HG03439 (cell line): ENCODE results near the gene MCF2L2.
A peak's percentile ranks its signal among the peaks of the same experiment; 100 is the strongest.
"Not testable (repeated sequence)": the region's sequence is repeated elsewhere in the genome, so short reads cannot be mapped to it uniquely, and the experiment has no call there.

ENCODE experiments used
- ATAC-seq: cut with Tn5 transposase; IDR thresholded peaks from one replicate; pipeline ENCODE4 v1.9.1; 2021; ENCODE audit warnings: mild to moderate bottlenecking, moderate library complexity; ENCODE audit not compliant: unreplicated experiment

MCF2L2 gene, protein sequence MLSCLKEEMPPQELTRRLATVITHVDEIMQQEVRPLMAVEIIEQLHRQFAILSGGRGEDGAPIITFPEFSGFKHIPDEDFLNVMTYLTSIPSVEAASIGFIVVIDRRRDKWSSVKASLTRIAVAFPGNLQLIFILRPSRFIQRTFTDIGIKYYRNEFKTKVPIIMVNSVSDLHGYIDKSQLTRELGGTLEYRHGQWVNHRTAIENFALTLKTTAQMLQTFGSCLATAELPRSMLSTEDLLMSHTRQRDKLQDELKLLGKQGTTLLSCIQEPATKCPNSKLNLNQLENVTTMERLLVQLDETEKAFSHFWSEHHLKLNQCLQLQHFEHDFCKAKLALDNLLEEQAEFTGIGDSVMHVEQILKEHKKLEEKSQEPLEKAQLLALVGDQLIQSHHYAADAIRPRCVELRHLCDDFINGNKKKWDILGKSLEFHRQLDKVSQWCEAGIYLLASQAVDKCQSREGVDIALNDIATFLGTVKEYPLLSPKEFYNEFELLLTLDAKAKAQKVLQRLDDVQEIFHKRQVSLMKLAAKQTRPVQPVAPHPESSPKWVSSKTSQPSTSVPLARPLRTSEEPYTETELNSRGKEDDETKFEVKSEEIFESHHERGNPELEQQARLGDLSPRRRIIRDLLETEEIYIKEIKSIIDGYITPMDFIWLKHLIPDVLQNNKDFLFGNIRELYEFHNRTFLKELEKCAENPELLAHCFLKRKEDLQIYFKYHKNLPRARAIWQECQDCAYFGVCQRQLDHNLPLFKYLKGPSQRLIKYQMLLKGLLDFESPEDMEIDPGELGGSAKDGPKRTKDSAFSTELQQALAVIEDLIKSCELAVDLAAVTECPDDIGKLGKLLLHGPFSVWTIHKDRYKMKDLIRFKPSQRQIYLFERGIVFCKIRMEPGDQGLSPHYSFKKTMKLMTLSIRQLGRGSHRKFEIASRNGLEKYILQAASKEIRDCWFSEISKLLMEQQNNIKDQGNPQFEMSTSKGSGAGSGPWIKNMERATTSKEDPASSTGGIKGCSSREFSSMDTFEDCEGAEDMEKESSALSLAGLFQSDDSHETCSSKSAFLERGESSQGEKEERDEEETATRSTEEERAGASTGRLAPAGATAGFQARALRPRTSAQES

DNA sequence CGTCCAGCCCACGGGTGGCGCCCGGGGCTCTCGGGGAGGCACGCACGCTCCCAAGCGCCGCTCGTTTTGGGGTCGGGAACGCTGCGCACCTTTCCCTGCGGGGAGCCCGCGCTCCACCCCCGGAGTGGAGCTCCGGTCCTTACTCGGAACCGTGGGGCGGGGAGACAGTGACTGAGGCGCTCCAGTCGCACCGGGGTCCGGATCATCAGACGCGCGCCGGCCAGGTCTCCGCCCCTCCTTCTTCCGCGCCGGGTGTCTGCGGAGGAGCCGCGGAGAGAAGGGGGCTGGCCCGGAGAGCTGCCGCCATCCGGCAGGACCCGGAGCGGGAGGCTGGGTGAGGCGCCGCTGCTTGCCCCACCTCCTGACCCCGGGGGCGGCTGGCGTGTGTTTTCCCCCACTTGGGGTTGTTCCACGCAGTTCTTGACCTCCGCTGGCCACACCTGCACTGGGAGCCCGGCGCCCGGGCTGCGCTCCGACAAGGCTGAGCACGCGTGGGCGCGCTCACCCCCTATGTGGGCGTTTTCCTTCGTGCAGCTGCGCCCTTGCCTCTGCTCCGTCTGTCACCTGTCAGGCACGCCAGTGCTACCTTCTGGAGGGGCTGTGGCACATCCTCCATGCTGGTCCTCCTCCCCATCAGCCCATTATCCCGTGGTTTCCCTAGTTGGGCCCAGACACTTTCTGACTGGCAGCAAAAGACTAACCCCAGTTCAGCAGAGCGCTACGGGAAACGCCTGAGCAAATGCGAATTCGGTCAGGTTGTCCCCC, at the start of gene MCF2L2:
TSS of gene MCF2L2 (minus strand) at position 173 of the 765 bp plus-strand sequence. CDS start 642 bp downstream, outside the sequence.
- ATAC-seq = peak; percentile 72

DNA sequence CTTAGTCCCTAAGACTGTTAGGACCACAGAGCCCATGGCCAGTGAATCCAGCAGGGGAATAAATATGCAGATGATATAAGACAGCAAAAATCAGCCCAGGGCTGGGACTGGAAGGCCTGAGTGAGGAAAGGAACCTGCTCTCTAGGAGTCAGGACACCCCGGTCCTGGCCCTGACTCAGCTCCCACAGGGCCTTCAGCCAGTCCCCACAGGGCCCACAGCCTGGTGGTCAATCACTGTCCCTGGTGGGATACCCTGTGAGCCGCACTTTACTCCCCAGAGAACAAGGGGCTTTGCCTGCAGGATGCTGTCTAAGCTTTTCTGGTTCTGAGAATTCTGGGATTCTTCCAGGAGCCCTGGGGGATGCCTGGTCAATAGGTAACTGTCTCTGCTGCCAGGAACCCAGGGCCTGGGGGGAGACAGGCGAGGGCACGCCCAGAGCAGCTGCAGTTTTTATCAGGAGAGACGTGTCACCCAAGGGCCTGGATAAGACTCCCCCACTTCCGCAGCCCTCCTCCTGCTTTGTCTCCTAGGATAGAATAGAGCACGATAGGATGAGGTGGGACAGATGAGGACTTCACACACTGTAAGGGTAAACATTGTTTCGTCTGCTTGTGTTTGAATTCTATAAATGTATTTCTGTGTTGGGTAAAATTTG, 49.5 kb upstream of the MCF2L2 start:
- no peak for ATAC-seq

DNA sequence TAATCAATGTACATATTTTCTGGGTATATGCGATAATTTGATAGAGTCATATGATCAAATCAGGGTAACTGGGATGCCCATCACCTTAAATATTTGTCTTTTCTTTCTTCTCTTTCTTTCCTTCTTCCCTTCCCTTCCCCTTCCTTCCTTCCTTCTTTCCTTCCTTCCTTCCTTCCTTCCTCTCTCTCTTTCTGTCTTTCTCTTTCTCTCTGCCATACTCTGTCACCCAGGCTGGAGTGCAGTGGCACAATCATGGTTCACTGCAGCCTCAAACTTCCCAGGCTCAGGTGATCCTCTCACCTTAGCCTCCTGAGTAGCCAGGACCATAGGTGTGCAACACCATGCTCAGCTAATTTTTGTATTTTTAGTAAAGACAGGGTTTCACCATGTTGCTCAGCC, 47.3 kb upstream of the MCF2L2 start:
- ATAC-seq = not testable (repeated sequence)

DNA sequence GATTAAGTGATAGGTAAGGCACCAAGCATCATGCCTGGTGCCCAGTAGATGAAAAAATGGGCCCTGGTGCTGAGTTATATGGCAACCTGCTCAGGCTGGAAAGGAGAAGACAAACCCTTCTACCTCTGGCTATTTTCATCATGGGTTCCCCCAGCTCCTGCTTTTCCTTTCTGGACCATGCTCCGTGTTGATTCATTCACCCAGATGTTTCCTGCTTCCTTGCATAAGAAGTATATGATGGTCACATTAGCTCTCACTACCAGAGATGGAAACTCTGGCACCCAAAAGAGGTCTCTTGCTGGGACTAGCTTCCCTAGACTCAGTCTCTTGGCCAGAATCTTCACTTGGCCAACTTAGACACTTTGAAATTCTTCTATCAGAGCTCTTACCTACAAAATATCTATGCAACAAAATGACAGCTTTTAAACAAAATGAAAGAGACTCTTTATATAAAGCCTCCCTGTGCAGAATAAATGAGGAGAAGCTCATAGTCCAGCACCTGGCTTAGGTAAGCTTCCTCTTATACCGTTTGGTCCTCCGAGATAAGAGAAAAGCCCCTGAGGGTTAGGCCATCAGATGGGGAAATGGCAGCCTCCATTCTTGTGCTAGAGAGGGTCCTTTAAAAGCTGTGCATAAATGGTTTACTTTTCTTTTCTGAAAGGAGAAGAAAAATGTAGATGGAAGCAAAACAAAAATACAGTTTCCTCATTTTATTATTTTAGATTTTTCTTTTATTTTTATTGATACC, 46.8 kb upstream of the MCF2L2 start:
- no peak for ATAC-seq

DNA sequence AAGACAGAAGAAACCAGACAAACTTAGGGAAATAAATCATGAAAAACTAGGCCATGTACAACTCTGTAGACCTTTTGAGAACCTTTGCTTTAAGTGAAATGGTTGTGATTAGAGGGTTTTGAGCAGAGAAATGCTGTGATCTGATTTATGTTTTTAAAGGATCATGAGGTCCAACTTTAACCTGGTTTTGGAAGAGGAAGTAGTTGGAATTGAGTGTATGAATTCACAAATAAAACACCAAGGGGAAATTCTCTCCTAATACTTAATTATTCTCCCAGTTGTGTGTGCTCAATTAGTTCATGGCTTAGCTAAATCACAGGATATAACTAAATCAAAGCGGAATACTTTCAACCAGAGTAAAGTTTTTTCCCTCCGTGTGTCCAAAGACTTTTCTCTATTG, 45.5 kb upstream of the MCF2L2 start:
- ATAC-seq = no peak

DNA sequence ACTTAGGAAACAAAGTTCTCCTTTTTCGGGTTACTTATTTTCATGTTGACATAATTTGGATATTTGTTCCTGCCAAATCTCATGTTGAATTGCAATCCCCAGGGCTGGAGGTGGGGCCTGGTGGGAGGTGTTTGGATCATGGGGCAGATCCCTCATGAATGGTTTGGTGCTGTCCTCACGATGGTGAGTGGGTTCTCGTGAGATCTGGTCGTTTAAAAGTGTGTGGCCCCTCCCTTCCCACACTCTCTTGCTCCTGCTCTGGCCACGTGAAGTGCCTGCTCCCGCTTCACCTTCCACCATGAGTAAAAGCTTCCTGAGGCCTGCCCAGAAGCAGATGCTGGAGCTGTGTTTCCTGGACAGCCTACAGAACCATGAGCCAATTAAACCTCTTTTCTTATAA, 43.7 kb upstream of the MCF2L2 start:
- no peak for ATAC-seq

DNA sequence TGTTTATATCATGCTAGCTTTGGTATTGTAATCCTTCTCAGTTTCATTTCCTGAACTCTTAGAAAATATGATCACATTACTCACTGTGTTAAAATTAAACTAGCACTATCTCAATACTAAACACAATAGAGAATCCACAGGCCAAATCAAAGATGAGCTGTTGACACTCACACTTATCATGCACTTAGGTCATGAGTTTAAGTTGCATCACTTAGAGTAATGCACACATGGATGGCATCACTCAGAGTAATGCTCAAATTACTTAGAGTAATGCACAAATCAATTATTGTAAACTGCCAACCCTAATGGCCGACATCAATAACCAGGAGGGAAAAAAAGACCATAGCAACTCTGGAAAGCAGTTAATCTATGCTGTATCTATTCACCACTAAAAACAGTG, 40.0 kb upstream of the MCF2L2 start:
- ATAC-seq = no peak

DNA sequence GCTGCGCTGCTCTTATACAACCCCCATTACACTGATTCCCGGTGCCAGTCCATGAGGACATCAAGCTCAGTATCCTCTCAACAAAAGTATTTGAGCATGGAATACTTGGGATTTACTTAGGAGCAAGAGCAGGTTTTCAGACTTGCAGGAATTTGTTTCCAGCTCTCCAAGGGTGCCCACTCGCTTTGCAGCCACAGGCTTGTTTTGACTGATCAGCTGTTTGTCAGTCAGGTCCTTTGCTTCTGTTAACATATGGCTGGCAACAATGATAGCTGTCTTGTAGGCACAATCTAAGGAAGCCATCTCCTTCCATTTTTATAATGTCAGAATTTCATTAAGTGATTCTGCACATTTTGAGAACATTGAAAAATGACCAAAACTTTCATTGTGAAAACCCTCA, 38.2 kb upstream of the MCF2L2 start:
- no peak for ATAC-seq

DNA sequence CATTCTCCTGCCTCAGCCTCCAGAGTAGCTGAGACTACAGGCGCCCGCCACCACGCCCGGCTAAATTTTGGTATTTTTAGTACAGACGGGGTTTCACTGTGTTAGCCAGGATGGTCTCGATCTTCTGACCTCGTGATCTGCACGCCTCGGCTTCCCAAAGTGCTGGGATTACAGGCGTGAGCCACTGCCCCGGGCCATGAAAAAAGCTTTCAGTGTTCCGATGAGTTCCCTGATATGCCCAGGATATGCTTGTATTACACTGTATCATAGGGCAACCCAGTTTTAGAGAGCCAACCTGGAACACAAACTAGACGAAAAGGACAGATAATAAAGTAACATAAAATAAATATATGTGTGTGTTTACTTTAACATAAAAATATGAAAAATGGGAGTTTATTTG, 37.3 kb upstream of the MCF2L2 start:
- ATAC-seq = not testable (repeated sequence)

DNA sequence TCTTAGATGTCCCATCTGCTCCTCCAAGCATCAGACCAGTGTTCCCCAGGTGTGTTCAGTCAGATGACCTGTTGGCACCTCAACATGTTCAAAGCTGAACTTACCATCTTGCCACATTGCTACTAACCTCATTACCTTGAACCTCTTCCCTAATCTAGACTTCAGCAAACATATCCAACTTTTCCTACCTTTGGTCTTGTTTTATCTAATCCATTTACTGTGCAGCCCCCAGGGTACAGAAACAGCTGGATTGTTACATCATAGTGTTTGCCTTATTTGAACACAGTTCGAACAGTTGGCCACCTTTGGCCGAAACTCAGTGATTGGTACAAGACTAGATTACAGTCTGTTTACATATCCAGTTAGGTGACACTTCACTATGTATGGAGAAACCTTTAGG, 36.1 kb upstream of the MCF2L2 start:
- no peak for ATAC-seq

DNA sequence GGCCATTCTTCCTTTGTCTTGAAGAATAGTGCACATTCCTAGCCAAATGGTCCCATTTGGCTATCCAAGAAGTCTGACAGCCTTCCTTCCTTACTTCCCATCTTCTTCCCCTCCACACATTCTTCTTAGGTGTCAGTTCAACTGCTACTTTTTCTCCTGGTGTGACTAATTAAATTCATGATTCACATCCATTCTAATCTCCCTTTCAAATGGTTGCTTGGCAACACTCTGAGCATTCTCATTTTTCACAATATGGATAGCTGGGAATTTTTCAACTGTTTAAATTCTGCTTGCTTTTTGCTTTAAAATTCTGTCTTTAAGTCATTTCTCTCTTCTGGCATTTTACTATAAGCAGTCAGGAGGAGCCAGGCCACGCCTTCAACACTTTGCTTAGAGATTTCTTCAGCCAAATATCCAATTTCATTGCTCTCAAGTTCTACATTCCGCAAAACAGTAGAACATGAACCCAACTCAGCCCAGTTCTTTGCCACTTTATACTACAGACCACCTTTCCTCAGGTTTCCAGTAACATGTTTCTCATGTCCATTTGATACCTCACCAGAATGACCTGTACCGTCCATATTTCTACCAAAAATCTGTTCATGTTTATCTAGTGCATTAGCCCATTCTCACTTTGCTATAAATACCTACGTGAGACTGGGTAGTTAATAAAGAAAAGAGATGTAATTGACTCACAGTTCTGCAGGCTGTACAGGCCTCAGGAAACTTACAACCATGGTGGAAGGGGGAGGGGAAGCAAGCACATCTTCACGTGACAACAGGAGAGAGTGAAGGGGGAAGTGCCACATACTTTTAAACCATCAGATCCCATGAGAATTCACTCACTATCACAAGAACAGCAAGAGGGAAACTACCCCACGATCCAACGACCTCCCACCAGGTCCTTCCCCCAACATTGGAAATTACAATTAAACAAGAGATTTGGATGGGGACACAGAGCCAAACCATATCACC, 31.9 kb upstream of the MCF2L2 start:
- ATAC-seq = no peak

DNA sequence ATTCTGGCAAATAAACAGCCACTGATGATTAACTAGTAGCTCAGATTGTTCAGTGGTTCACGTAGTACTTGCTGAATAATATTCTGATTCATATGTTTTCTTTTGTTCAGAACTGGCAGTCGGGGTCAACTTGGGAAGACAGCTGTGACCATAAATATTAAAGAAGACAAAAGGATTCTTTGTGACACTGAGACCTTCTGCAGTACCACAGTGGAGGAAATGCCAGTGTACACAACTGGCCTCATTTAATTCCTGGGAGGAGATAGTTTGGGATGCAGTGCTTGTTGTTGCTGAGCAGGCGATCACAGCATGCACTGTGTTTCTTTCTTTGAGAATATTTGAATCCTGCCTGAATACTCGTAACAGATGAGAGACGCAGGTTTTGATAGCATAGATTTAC, 26.7 kb upstream of the MCF2L2 start:
- no peak for ATAC-seq

DNA sequence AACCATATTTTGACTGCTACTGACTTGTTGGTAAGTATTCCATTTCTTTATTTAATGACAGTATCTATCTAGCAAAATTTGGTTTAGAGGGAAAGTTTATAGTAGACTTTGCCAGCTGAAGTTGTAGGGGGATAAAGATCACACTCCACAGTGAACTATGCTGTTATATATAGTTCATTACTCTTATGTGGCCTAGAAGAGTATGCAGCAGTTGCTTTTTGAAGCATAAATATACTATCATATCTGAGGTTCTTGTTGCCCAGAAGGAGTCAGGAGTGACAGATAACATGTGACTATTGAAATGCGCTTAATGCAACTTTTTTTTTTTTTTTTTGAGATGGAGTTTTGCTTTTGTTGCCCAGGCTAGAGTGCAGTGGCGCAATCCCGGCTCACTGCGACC, 25.6 kb upstream of the MCF2L2 start:
- no peak for ATAC-seq

DNA sequence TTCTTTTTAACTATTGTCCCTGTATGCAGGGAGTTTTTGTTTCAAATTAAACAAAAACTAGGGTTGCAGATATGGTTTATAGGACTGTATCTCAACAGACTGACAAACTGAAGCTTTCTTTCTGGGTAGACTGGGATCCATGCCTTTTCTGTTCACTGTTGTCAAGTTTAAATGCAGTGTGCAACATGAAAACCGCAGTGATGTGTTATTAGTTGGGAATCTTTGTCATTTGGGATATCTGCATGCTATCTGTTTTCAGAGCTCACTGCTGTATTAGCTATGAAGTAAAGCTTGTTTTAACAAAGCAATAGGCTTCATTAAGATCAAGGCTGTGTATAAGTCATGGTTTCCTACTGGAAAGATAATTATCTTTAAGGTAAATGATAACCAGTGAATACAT, 21.4 kb upstream of the MCF2L2 start:
- no peak for ATAC-seq

DNA sequence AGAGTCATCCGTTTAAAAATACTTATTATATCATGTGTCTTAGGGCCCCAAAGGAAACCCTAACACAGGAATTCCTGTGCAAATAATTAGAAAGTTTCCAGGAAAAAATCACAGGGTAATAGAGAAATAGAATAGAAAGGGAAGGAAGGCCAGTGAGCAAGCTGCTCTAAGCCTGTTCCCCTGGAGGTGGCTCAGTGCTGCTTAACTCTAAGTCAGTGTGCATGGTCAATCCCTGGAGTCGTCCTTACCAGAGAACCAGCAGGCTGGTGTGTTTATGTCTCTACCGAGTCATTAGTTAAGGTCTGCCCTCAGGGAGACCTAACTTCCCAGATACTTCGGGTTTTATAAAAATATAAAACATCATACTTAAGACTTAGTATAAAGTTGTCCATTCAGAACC, 21.0 kb upstream of the MCF2L2 start:
- ATAC-seq = no peak

DNA sequence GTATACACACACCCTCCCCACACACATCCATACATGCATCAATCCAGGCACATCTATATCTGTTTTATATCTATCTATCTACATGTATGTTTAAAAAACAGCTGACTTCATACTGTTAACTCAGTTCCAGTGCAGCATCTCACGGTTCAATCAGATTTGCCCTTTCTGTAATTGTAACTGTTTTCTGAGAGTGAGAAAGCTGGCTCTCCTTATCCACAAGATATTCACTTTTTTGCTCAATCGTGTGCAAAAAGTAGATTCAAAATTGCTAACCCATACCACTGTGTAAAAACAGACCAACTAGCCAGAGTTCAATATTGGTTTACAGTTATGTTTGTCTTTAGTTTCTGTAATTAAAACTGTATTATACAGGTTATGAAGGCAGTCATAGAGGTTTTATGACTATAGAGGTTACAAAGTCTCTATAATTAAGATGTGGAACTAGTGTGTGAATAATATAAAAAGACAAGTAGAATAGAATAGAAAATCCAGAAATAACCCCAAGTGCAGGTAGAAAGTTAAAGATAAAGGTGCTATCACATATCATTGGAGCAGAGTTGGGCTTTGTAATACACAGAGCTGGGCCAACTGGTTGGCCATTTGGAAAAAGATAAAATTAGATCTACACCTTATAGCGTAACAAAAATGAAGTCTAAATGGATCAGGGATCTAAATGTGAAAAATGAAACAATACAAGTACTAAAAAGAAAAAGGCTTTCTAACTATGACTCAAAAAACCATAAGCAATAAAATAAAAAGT, 20.1 kb upstream of the MCF2L2 start:
- ATAC-seq = no peak

DNA sequence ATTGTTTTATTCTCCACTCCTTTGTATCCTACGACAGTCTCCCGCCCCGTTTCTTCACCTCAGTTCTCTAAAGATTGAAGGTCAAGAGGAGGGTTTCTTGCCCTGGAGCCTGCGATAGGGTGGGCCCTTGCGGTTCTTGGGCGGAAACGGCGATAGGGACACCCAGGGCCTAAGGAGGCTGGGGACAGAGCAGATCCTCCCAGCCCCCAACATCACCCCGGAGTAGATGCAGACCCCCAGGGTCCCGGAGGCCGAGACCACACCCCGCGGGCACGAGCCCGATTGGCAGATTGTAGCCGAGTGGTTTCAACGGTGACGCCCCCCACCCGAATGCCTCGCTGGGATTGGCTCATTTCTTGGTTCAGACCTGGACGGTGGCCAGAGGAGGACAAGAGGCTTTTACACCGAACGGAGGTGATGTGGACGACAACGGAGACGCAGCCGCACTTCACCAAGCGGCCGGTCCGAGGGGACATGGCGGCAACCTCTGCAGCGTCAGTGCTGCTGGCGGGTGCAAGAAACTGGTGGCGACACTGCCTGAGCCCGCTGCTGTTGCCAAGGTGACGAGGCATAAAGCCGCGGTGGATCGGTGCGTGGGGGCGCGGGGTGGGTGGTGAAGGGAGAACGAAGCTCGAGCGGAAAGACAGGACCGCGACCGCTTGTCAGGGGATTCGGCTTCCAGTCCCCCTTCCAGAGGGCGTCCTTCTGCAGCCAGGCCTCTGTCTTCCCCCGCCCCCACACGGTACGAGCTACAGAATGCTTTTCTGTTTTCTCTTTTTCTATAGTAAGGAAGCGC, 19.0 kb upstream of the MCF2L2 start:
- peak; percentile 88 for ATAC-seq
